DND-41 (cell line): ENCODE measurements around the gene KRTAP3-1.

ENCODE experiments used
- CTCF ChIP-seq: IDR thresholded peaks from 2 replicates; pipeline ENCODE4 v1.5.1; 2012; ENCODE audit warnings: borderline replicate concordance, low read length, moderate library complexity, mild to moderate bottlenecking; ENCODE audit not compliant: poor library complexity, severe bottlenecking; ENCODE audit errors: extremely low read depth
- EZH2 ChIP-seq: IDR thresholded peaks from 3 replicates; pipeline ENCODE4 v1.6.1; 2012; ENCODE audit warnings: borderline replicate concordance, low read depth, mild to moderate bottlenecking, moderate library complexity, low read length, inconsistent platforms; ENCODE audit not compliant: severe bottlenecking

- TF ChIP-seq EZH2 (no peak), CTCF (no peak)
These were observed 24.7 kb downstream of the KRTAP3-1 start, which contains the start of gene KRT40 for GRCh38 chr17:40984226-40984625.
